HG03103 (cell line): Measurements from ENCODE around the gene DOCK9.
"Not testable (repeated sequence)": the region's sequence is repeated elsewhere in the genome, so short reads cannot be mapped to it uniquely, and the experiment has no call there.

ENCODE experiments used
- ATAC-seq: cut with Tn5 transposase; IDR thresholded peaks from one replicate; pipeline ENCODE4 v1.9.1; 2021; ENCODE audit warnings: low read depth; ENCODE audit not compliant: unreplicated experiment

The DOCK9 gene

GRCh38 chr13:98921786-98922185 lies 56.1 kb downstream of the DOCK9 start:
- no peak for ATAC-seq

- ATAC-seq = no peak
Observed at GRCh38 chr13:98921015-98921580, 56.8 kb downstream of the DOCK9 start.

GRCh38 chr13:98919566-98919965 lies 58.3 kb downstream of the DOCK9 start:
- ATAC-seq = no peak

- ATAC-seq = no peak
Observed at GRCh38 chr13:98918771-98919170, 59.1 kb downstream of the DOCK9 start.

- ATAC-seq = no peak
Observed at GRCh38 chr13:98917116-98917515, 60.7 kb downstream of the DOCK9 start.

GRCh38 chr13:98916403-98916802 lies 61.5 kb downstream of the DOCK9 start:
- ATAC-seq = no peak

- ATAC-seq = no peak
Observed at GRCh38 chr13:98915981-98916380, 61.9 kb downstream of the DOCK9 start.

GRCh38 chr13:98915563-98915962 lies 62.3 kb downstream of the DOCK9 start:
- ATAC-seq = no peak

- ATAC-seq = no peak
Observed at GRCh38 chr13:98913741-98914140, 64.1 kb downstream of the DOCK9 start.

GRCh38 chr13:98912846-98913245 lies 65.0 kb downstream of the DOCK9 start:
- ATAC-seq = no peak

- ATAC-seq = no peak
Observed at GRCh38 chr13:98910501-98910951, 67.3 kb downstream of the DOCK9 start.

- no peak for ATAC-seq
Observed at GRCh38 chr13:98909016-98909415, 68.8 kb downstream of the DOCK9 start.

- ATAC-seq = no peak
Observed at GRCh38 chr13:98906746-98907502, 70.9 kb downstream of the DOCK9 start.

- no peak for ATAC-seq
Observed at GRCh38 chr13:98905199-98905598, 72.7 kb downstream of the DOCK9 start.

- no peak for ATAC-seq
Observed at GRCh38 chr13:98900442-98900841, 77.4 kb downstream of the DOCK9 start.

GRCh38 chr13:98897706-98898105 lies 80.2 kb downstream of the DOCK9 start:
- ATAC-seq = no peak

- no peak for ATAC-seq
Observed at GRCh38 chr13:98896868-98897144, 81.1 kb downstream of the DOCK9 start.

GRCh38 chr13:98896083-98896867 lies 81.6 kb downstream of the DOCK9 start:
- no peak for ATAC-seq

- ATAC-seq = not testable (repeated sequence)
Observed at GRCh38 chr13:98894814-98895213, 83.0 kb downstream of the DOCK9 start.

GRCh38 chr13:98893371-98893770 lies 84.5 kb downstream of the DOCK9 start:
- ATAC-seq = no peak

GRCh38 chr13:98892821-98893220 lies 85.0 kb downstream of the DOCK9 start:
- no peak for ATAC-seq

- ATAC-seq = no peak
Observed at GRCh38 chr13:98892077-98892476, 85.8 kb downstream of the DOCK9 start.
